ENCODE data around the gene RNF130.
"Not testable (repeated sequence)": the region's sequence is repeated elsewhere in the genome, so short reads cannot be mapped to it uniquely, and the experiment has no call there.

Gene RNF130

DNA sequence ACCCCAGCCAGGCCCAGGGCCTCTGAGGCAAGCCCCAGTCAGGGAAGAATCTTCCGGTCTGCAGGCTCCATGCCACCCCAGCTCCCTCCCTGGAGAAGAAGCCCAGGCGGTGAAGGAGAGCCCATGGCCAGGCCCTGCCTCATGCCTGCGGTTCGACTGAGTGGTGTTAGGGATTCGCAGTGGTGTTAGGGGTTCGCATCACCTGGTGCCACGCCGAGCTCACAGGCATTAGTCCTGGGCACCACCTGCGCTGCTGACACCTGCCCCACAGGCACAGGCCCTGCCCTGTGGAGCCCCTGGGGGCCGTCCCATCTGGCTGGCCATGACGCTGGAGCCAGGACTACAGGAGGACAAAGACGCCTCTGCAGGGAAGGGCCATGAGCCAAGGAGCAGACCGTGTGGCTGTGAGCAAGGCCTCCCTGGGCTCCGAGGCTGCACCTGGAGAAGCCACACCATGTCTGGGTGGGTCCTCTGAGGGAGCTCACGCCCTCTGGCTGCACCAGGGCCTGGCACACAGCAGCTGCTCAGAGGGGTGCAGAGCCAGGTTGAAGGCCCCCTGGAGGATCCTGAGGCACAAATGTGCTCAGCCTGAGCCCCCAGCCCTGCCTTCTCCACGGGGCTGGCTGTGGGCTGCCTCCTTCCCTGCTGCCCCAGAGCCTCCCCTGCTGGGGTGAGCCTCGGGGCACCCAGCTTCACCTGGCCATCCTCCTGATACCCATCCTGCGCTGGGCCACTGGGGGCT, 27.6 kb upstream of the RNF130 start:
- DNase-seq (ENCODE audit: low spot score in 2 of 2) (no peak), ATAC-seq (replicated peaks; ENCODE audit: extremely low read depth, poor library complexity, severe bottlenecking) (no peak)
- Mint-ChIP-seq H3K36me3 (ENCODE audit: insufficient read depth) (peaks cover 2% of the 10 kb centered on the region), H3K4me3 (no peak overlapping the region), H3K27ac (ENCODE audit: low read depth) (no peak overlapping the region), H3K27me3 (peaks cover 56% of the 10 kb centered on the region), H3K4me1 (no peaks in the 10 kb centered on the region), H3K9me3 (no peaks in the 10 kb centered on the region)

DNA sequence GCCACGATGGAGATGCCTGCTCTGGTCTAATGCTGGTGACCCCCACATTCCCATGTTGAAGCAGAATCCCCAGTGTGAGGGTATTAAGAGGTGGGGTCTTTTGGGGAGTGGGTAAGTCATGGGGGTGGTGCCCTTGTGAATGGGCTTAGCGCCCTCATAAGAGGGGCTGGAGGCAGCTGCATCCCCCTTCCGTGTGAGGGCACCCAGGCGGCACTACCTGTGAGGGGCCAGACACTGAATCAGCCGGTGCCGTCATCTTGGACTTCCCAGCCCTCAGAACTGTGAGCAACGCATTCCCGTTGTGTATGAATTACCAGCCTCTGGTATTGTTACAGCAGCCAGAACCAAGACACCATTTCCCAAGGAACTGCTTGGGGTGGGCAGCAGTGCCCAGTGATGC, 27.0 kb upstream of the RNF130 start:
- Mint-ChIP-seq H3K4me1 (no peaks in the 10 kb centered on the region), H3K27ac (ENCODE audit: low read depth) (no peak overlapping the region), H3K4me3 (no peak overlapping the region), H3K36me3 (ENCODE audit: insufficient read depth) (peaks cover 2% of the 10 kb centered on the region), H3K27me3 (peaks cover 51% of the 10 kb centered on the region), H3K9me3 (no peaks in the 10 kb centered on the region)
- ATAC-seq (replicated peaks; ENCODE audit: extremely low read depth, poor library complexity, severe bottlenecking) (no peak), DNase-seq (ENCODE audit: low spot score in 2 of 2) (no peak)

DNA sequence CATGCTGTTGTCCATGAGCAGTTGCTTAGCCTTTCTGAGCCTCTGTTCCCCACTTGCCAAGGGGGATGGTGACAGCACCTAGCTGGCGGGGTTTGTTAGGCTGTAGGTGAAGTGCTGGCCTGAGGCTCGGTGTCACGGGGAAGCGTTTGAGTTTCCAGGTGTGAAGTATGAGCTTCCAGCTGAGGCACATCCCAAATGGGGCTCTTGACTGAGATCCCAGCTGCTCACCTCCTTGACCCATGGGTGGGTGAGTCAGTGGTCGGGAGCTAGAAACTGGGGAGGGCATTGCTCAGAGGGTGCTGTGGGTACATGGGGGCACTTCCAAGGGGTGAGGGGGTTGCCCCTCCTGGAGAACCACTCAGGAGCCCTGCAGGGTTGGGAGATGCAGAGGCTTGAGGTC, 26.4 kb upstream of the RNF130 start:
- ATAC-seq (replicated peaks; ENCODE audit: extremely low read depth, poor library complexity, severe bottlenecking), result no peak
- H3K36me3 Mint-ChIP-seq (ENCODE audit: insufficient read depth), result peaks cover 2% of the 10 kb centered on the region
- H3K4me1 Mint-ChIP-seq, result no peaks in the 10 kb centered on the region
- H3K27me3 Mint-ChIP-seq, result peaks cover 45% of the 10 kb centered on the region
- DNase-seq (ENCODE audit: low spot score in 2 of 2), result no peak
- no peak overlapping the region for H3K27ac Mint-ChIP-seq (ENCODE audit: low read depth)
- no peaks in the 10 kb centered on the region for H3K9me3 Mint-ChIP-seq
- H3K4me3 Mint-ChIP-seq, result no peak overlapping the region

- Mint-ChIP-seq H3K4me3 (no peak overlapping the region), H3K27ac (ENCODE audit: low read depth) (peak overlapping the region; percentile 73), H3K4me1 (no peaks in the 10 kb centered on the region), H3K36me3 (ENCODE audit: insufficient read depth) (no peaks in the 10 kb centered on the region), H3K9me3 (no peaks in the 10 kb centered on the region), H3K27me3 (peaks cover 39% of the 10 kb centered on the region)
- ATAC-seq (replicated peaks; ENCODE audit: extremely low read depth, poor library complexity, severe bottlenecking), result no peak
- no peak for DNase-seq (ENCODE audit: low spot score in 2 of 2)
Observed at GRCh38 chr5:180097163-180097894, 25.8 kb upstream of the RNF130 start.

DNA sequence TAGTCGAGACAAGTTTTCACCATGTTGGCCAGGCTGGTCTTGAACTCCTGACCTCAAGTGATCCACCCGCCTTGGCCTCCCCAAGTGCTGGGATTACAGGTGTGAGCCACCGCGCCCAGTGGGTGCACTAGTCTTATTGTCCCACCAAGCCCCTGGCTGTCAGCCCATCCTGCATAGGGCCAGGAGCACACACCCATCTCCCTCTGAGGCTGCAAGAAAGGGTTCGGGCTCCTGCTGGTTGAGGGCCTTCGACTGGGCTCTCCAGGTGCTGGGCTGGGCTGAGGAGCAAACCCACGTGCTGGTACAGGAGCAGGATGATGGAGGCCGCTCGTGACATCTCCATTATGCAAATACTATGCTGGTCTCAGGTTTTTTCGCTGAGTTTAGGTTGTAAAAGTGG, 25.1 kb upstream of the RNF130 start:
- DNase-seq (ENCODE audit: low spot score in 2 of 2) (no peak), ATAC-seq (replicated peaks; ENCODE audit: extremely low read depth, poor library complexity, severe bottlenecking) (no peak)
- H3K27me3 Mint-ChIP-seq, result peaks cover 37% of the 10 kb centered on the region
- H3K4me1 Mint-ChIP-seq, result no peaks in the 10 kb centered on the region
- no peak overlapping the region for H3K27ac Mint-ChIP-seq (ENCODE audit: low read depth)
- no peak overlapping the region for H3K4me3 Mint-ChIP-seq
- peaks cover 2% of the 10 kb centered on the region for H3K36me3 Mint-ChIP-seq (ENCODE audit: insufficient read depth)
- no peaks in the 10 kb centered on the region for H3K9me3 Mint-ChIP-seq

DNA sequence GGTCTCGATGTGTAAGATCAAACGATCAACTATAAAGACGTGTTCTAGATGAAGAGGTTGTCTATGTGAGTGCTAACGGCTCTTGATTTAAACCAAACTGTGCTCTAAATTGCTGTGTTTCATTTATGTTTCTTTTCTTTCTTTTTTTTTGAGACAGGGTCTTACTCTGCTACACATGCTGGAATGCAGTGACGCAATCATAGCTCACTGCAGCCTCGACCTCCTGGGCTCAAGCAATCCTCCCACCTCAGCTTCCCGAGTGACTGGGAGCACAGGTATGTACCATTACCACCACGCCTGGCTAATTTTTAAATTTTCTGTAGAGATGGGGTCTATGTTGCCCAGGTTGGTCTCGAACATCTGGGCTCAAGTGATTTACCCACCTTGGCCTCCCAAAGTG, 24.0 kb upstream of the RNF130 start:
- peaks cover 37% of the 10 kb centered on the region for H3K27me3 Mint-ChIP-seq
- no peaks in the 10 kb centered on the region for H3K4me1 Mint-ChIP-seq
- ATAC-seq (replicated peaks; ENCODE audit: extremely low read depth, poor library complexity, severe bottlenecking), result no peak
- H3K4me3 Mint-ChIP-seq, result no peak overlapping the region
- DNase-seq (ENCODE audit: low spot score in 2 of 2), result no peak
- H3K9me3 Mint-ChIP-seq, result no peaks in the 10 kb centered on the region
- H3K36me3 Mint-ChIP-seq (ENCODE audit: insufficient read depth), result peaks cover 2% of the 10 kb centered on the region
- H3K27ac Mint-ChIP-seq (ENCODE audit: low read depth), result no peak overlapping the region

GRCh38 chr5:180093651-180094382, 22.3 kb upstream of the RNF130 start:
- peaks cover 37% of the 10 kb centered on the region for H3K27me3 Mint-ChIP-seq
- ATAC-seq (replicated peaks; ENCODE audit: extremely low read depth, poor library complexity, severe bottlenecking), result no peak
- no peak overlapping the region for H3K4me3 Mint-ChIP-seq
- H3K4me1 Mint-ChIP-seq, result no peaks in the 10 kb centered on the region
- no peak for DNase-seq (ENCODE audit: low spot score in 2 of 2)
- H3K36me3 Mint-ChIP-seq (ENCODE audit: insufficient read depth), result peaks cover 4% of the 10 kb centered on the region
- H3K27ac Mint-ChIP-seq (ENCODE audit: low read depth), result no peak overlapping the region
- no peaks in the 10 kb centered on the region for H3K9me3 Mint-ChIP-seq

- no peak overlapping the region for H3K4me3 Mint-ChIP-seq
- no peak overlapping the region for H3K27ac Mint-ChIP-seq (ENCODE audit: low read depth)
- no peaks in the 10 kb centered on the region for H3K4me1 Mint-ChIP-seq
- ATAC-seq (replicated peaks; ENCODE audit: extremely low read depth, poor library complexity, severe bottlenecking), result no peak
- DNase-seq (ENCODE audit: low spot score in 2 of 2), result no peak
- H3K36me3 Mint-ChIP-seq (ENCODE audit: insufficient read depth), result peaks cover 4% of the 10 kb centered on the region
- H3K27me3 Mint-ChIP-seq, result peaks cover 32% of the 10 kb centered on the region
- H3K9me3 Mint-ChIP-seq, result no peaks in the 10 kb centered on the region
Observed at GRCh38 chr5:180093241-180093640, 21.7 kb upstream of the RNF130 start.

DNA sequence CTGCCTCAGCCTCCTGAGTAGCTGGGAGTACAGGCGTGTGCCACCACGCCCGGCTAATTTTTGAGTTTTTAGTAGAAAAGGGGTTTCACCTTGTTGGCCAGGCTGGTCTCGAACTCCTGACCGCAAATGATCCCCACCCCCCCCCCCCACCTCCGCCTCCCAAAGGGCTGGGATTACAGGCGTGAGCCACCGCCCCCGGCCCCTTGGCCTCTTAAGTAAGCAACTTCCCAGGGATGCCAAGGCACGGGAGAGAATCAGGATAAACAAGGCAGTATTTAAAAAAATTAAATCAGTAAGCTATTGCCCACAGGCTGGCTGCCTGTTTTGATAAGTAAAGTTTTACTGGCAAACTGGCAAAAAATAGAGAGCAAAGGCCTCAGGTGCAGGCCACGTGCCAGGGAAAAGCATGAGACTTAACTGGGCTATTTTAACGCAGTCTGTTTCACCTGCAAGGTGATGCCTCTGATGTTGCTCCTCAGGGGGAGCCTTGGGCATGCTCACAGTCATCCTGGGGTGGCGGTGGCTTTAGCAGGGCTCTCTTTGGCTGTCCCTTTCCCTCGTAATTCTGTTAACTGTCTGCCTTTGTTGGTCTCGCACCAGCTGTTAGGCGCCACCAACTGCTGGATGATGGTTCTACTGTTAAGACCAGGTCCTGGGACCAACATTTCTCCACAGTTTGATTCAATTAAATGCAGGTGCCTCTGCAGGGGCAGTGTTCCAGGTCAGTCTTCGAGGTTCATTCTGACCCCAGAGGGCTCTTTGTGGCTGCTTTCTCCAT, 19.4 kb upstream of the RNF130 start:
- Mint-ChIP-seq H3K4me3 (peak overlapping the region; percentile 86), H3K27me3 (peaks cover 11% of the 10 kb centered on the region), H3K9me3 (no peaks in the 10 kb centered on the region), H3K36me3 (ENCODE audit: insufficient read depth) (peaks cover 4% of the 10 kb centered on the region), H3K27ac (ENCODE audit: low read depth) (no peak overlapping the region), H3K4me1 (peaks cover under 1% of the 10 kb centered on the region)
- DNase-seq (ENCODE audit: low spot score in 2 of 2) (no peak), ATAC-seq (replicated peaks; ENCODE audit: extremely low read depth, poor library complexity, severe bottlenecking) (no peak)

GRCh38 chr5:180090098-180090768, 18.7 kb upstream of the RNF130 start:
- peak; percentile 78 for ATAC-seq (replicated peaks; ENCODE audit: extremely low read depth, poor library complexity, severe bottlenecking)
- H3K4me3 Mint-ChIP-seq, result peak overlapping the region; percentile 86
- peaks cover 4% of the 10 kb centered on the region for H3K27me3 Mint-ChIP-seq
- peak; percentile 73 to 76 for DNase-seq (ENCODE audit: low spot score in 2 of 2)
- H3K27ac Mint-ChIP-seq (ENCODE audit: low read depth), result peak overlapping the region; percentile 76
- no peaks in the 10 kb centered on the region for H3K9me3 Mint-ChIP-seq
- H3K4me1 Mint-ChIP-seq, result peaks cover 5% of the 10 kb centered on the region
- peaks cover 4% of the 10 kb centered on the region for H3K36me3 Mint-ChIP-seq (ENCODE audit: insufficient read depth)

DNA sequence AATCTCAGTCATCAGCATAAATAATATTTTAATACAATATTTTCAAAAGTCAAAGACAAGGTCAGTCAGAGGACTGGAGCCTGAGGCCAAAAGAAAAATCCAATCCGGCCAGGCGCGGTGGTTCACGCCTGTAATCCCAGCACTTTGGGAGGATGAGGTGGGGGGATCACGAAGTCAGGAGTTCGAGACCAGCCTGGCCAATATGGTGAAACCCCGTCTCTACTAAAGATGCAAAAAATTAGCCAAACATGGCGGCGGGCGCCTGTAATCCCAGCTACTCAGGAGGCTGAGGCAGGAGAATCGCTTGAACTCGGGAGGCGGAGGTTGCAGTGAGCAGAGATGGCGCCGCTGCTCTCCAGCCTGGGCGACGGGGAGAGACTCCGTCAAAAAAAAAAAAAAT, 18.1 kb upstream of the RNF130 start:
- not testable (repeated sequence) for ATAC-seq (replicated peaks; ENCODE audit: extremely low read depth, poor library complexity, severe bottlenecking); H3K9me3 Mint-ChIP-seq; DNase-seq (ENCODE audit: low spot score in 2 of 2); H3K27me3 Mint-ChIP-seq; H3K36me3 Mint-ChIP-seq (ENCODE audit: insufficient read depth); H3K4me1 Mint-ChIP-seq
- H3K4me3 Mint-ChIP-seq, result peak overlapping the region; percentile 86
- peak overlapping the region; percentile 76 for H3K27ac Mint-ChIP-seq (ENCODE audit: low read depth)

DNA sequence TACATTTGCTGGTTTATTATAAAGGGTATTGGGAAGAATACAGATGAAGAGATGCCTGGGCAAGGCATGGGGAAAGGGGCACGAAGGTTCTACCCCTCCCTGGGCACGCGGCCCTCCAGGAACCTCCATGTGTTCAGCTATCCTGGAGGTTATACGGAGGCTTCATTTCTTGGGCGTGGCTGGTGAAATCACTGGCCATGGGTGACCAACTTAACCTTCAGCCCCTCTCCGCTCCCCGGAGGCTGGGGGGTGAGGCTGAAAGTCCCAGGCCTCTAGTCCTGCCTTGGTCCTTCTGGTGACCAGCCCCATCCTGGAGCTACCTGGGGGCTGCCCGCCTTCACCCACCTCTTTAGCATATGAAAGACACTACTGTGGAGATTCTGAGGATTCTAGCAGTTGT, 17.0 kb upstream of the RNF130 start:
- DNase-seq (ENCODE audit: low spot score in 2 of 2), result no peak
- H3K27ac Mint-ChIP-seq (ENCODE audit: low read depth), result no peak overlapping the region
- H3K36me3 Mint-ChIP-seq (ENCODE audit: insufficient read depth), result peaks cover 4% of the 10 kb centered on the region
- no peaks in the 10 kb centered on the region for H3K9me3 Mint-ChIP-seq
- H3K4me1 Mint-ChIP-seq, result peaks cover 5% of the 10 kb centered on the region
- ATAC-seq (replicated peaks; ENCODE audit: extremely low read depth, poor library complexity, severe bottlenecking), result no peak
- peak overlapping the region; percentile 46 for H3K4me3 Mint-ChIP-seq
- H3K27me3 Mint-ChIP-seq, result peaks cover 7% of the 10 kb centered on the region

Measured in central memory CD8-positive, alpha-beta T cell (primary cell).